GM12864 (cell line): ENCODE measurements around the gene TMEM229B.
A peak's percentile ranks its signal among the peaks of the same experiment; 100 is the strongest.

Experiments
- DNase-seq: peaks from one replicate; pipeline ENCODE4 v3.0.0-alpha.2; 2011; ENCODE audit warnings: low read depth
- H3K4me3 ChIP-seq: 2 replicates; pipeline ENCODE4 v1.5.1; 2011; ENCODE audit warnings: mild to moderate bottlenecking, low read depth, low read length, control low read depth
- CTCF ChIP-seq: IDR thresholded peaks from 2 replicates; pipeline ENCODE4 v1.5.1; 2011; ENCODE audit warnings: low read depth, mild to moderate bottlenecking, moderate library complexity, low read length, control low read depth, inconsistent platforms; ENCODE audit errors: missing control alignments

TMEM229B gene

GRCh38 chr14:67497716-67498115, 9.2 kb upstream of the TMEM229B start:
- no peak overlapping the region for H3K4me3 ChIP-seq
- no peak for DNase-seq
- TF ChIP-seq CTCF: no peak

- DNase-seq: no peak
- no peak for TF ChIP-seq CTCF
- no peak overlapping the region for H3K4me3 ChIP-seq
Measured at GRCh38 chr14:67497216-67497615, 8.7 kb upstream of the TMEM229B start.

- no peak overlapping the region for H3K4me3 ChIP-seq
- no peak for DNase-seq
- TF ChIP-seq CTCF: no peak
Measured at GRCh38 chr14:67495827-67496226, 7.3 kb upstream of the TMEM229B start.

GRCh38 chr14:67493092-67493717, 4.7 kb upstream of the TMEM229B start:
- H3K4me3 ChIP-seq: no peak overlapping the region
- peak; percentile 47 for DNase-seq
- no peak for TF ChIP-seq CTCF

GRCh38 chr14:67492538-67492937, 4.0 kb upstream of the TMEM229B start:
- no peak overlapping the region for H3K4me3 ChIP-seq
- DNase-seq: no peak
- no peak for TF ChIP-seq CTCF

GRCh38 chr14:67491741-67492507, 3.4 kb upstream of the TMEM229B start:
- TF ChIP-seq CTCF: no peak
- no peak for DNase-seq
- no peak overlapping the region for H3K4me3 ChIP-seq

- H3K4me3 ChIP-seq: no peak overlapping the region
- TF ChIP-seq CTCF: no peak
- no peak for DNase-seq
Measured at GRCh38 chr14:67491285-67491684, 2.8 kb upstream of the TMEM229B start.
